ENCODE results near the gene EDN1. TPM values are rescaled to one million over a fixed set of nuclear protein-coding genes. Genes with fewer than 3 reads are reported as not detected.
A peak's percentile ranks its signal among the peaks of the same experiment; 100 is the strongest.

EDN1 gene
- total RNA-seq, 1 experiment from 2014 or later, result 15.1 TPM

DNA sequence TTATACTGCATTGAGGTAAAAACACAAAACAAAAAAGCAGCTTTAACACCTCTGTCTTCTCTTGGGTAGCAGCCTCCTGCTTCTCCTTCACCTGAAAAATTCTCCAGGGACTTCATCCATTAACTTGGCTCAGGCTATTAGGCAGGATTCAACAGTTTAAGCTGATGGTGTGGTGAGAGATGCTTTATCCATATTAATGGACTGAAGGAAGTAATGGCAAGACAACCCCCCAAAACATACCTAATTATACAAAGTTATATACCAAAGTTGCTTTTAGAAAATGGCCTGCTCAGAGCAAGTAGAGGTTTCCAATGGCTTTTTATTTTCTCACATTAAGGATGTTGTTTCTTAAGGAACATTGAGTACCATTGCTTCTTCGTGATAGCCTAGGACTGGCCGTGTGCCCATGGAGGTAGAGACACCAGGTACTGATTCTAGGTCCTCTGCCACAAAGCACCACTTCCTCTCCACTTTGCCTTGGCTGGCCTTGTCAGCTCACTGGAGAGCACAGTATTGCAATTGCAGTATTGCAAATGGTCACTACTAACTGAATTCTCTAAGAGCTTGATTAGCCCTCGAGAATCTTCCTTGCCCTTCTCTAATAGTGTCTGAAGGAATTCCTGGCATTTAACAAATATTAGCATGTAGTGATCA lies 7.3 kb downstream of the EDN1 start:
- Histone ChIP-seq H3K4me3 (ENCODE audit: low read depth in 2 of 2, low read length in 2 of 2) (no peak overlapping the region), H3K36me3 (ENCODE audit: control insufficient read depth, insufficient read depth, low read length) (peaks cover 10% of the 10 kb centered on the region; the same call in 1 of the 2 replicates), H3K27me3 (ENCODE audit: control insufficient read depth, insufficient read depth, low read length) (no peaks in the 10 kb centered on the region), H3K27ac (ENCODE audit: low read length) (peak overlapping the region; percentile 93), H3K4me1 (ENCODE audit: control insufficient read depth, insufficient read depth, low read length) (peaks cover 55% of the 10 kb centered on the region), H3K9me3 (ENCODE audit: control insufficient read depth, insufficient read depth, low read depth, low read length) (no peaks in the 10 kb centered on the region)
- no TSS peak for BruUV-seq (replicated peaks)
- ATAC-seq (peak; percentile 38; the same call in 1 of the 2 replicates), DNase-seq (ENCODE audit: low read depth, low spot score) (no peak)
- intact Hi-C loops (cut with micrococcal nuclease; ENCODE audit: unreplicated experiment), result no loop called here
- in situ Hi-C loops (cut with HindIII; ENCODE audit: low pct_unique_long_range_greater_than_20kb, low sequenced_read_pairs), result no loop called here
- ChIA-PET CTCF (no interaction called here), POLR2A (interaction anchor here (1.1 kb wide), 1 partner anchor 16 kb away, joined by 3 read pairs; no protein-coding TSS in a partner anchor)
- peak; percentile 64 for TF ChIP-seq POLR2AphosphoS5 (IDR thresholded peaks at IDR 0.05; ENCODE audit: low read depth, low read length)
- TF ChIP-seq, protein P1, sequence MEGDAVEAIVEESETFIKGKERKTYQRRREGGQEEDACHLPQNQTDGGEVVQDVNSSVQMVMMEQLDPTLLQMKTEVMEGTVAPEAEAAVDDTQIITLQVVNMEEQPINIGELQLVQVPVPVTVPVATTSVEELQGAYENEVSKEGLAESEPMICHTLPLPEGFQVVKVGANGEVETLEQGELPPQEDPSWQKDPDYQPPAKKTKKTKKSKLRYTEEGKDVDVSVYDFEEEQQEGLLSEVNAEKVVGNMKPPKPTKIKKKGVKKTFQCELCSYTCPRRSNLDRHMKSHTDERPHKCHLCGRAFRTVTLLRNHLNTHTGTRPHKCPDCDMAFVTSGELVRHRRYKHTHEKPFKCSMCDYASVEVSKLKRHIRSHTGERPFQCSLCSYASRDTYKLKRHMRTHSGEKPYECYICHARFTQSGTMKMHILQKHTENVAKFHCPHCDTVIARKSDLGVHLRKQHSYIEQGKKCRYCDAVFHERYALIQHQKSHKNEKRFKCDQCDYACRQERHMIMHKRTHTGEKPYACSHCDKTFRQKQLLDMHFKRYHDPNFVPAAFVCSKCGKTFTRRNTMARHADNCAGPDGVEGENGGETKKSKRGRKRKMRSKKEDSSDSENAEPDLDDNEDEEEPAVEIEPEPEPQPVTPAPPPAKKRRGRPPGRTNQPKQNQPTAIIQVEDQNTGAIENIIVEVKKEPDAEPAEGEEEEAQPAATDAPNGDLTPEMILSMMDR (IDR thresholded peaks at IDR 0.05), result no peak

DNA sequence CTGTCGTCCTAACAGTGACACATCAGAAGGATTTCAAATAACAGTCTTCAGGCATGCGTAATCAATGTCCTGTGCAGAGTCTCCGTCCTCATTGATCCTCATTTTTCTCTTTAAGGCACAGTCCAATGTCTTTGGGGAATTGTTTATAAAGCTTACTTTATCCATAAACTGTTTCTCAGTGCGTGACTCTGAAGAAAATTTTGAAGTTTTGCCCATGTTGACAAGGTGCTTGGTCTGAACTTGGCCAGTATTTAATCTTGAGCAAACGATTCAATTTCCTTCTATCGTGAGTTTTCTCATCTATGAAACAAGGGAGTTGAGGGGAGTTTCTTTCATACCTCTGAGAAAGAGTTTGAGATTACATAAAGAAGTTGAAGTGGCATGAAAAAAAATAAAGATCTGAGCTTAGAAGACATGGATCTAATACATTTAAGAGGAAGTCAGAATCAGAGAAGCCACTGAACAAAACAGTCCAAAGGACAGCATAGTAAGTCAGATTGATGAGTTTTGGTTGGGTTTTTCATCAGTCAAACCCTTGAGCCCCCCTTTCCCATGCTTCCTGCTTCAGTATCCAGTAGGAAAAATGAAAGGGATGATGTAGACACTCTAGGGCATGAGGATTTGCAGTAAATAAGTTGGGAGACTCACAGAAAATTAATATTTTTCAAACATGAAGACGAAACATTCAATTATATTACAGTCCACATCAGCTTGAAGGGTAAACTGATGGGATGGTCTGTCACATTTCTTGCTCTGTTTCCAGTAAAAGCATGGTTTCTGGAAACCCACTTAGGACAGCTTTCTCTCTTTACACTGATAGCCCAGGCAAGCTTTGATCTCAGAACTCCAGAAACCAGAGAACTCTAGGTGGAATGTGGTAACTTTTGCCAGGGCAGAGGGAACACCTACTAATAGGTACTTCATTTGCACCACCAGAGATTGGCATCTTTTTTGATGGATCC lies 8.1 kb downstream of the EDN1 start:
- ChIA-PET POLR2A (no interaction called here), CTCF (interaction anchor here (0.5 kb wide), 1 partner anchor 11 kb away, joined by 3 read pairs; no protein-coding TSS in a partner anchor)
- intact Hi-C loops (cut with micrococcal nuclease; ENCODE audit: unreplicated experiment) (no loop called here), in situ Hi-C loops (cut with HindIII; ENCODE audit: low pct_unique_long_range_greater_than_20kb, low sequenced_read_pairs) (no loop called here)
- H3K9me3 ChIP-seq (ENCODE audit: control insufficient read depth, insufficient read depth, low read depth, low read length), result no peaks in the 10 kb centered on the region
- DNase-seq (ENCODE audit: low read depth, low spot score), result no peak
- ATAC-seq, result peak; percentile 23; the same call in 1 of the 2 replicates
- H3K4me3 ChIP-seq (ENCODE audit: low read depth in 2 of 2, low read length in 2 of 2), result no peak overlapping the region
- no TSS peak for BruUV-seq (replicated peaks)
- H3K27me3 ChIP-seq (ENCODE audit: control insufficient read depth, insufficient read depth, low read length), result no peaks in the 10 kb centered on the region
- TF ChIP-seq REST (IDR thresholded peaks at IDR 0.05; ENCODE audit: insufficient read depth in 1 of 2, low read depth in 2 of 2, low read length in 1 of 2) (no peak), SIN3A (IDR thresholded peaks at IDR 0.05; ENCODE audit: borderline replicate concordance, insufficient read depth, low read depth, low read length) (no peak)
- TF ChIP-seq, protein P1 (IDR thresholded peaks at IDR 0.05), result no peak
- peaks cover 47% of the 10 kb centered on the region for H3K4me1 ChIP-seq (ENCODE audit: control insufficient read depth, insufficient read depth, low read length)
- peaks cover 10% of the 10 kb centered on the region; the same call in 1 of the 2 replicates for H3K36me3 ChIP-seq (ENCODE audit: control insufficient read depth, insufficient read depth, low read length)
- peak overlapping the region; percentile 93 for H3K27ac ChIP-seq (ENCODE audit: low read length)

Data from Panc1 (cell line).